ENCODE results near the gene ANKH. TPM values are rescaled to one million over a fixed set of nuclear protein-coding genes. Genes with fewer than 3 reads are reported as not detected.

ANKH gene
- total RNA-seq, 2 donors from 2014 or later, result 93.8 to 94.1 TPM

DNA sequence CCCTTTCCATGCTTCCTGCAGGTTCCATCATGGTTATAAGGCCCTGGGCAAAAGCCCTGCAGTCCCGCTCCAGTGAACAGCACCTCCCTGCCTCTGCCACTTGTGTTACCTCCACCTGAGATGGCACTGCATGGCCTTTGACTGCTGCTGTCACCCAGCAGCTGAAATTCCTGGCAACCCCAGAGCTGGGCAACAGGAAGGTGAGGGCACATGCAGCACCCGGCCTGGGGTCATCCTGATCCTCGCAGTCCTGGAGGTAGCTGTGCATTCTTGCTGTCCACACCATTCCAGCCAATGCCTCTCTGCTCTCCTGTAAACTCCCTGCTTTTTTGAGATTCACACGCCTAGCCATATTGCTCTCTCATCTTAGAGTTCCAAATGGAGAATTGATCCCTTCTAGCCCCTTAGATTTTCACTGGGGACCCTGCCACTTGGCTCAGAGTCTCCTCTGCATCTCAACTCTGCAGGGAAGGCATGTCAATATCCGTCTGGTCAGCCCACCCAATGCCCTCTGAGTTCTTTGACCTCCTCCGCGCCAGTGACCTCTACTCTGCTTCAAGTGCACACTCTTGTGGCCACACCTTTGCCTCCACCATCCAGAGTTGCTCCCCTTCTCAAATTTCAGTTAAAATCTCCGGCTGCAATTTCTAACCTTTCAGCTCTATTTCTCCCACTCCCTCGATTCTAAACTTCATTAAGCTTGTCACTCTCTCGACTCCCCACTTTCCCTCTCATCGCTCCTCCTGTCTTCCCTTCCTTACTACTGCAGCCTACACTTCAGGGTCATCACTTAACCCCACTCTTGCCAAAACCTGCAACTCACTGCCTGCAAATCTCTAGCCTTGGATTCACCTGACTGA is 93.4 kb downstream of the ANKH start:
- no peak for DNase-seq (ENCODE audit: low spot score)

DNA sequence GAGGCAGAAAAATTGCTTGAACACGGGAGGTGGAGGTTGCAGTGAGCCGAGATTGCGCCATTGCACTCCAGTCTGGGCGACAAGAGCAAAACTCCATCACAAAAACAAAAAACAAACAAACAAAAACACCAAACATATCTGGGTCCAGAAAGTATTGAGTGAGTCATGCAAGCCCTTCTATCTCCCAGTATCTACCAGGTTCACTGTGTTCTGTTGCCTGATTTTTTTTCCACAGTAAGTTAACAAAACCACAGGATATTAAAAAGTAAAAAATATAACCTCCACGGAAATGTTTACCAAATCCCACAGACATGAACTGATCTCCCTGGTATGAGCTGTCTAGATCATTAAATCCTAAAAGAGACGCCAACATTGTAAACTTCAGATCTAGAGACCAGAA is 94.4 kb downstream of the ANKH start:
- no peak for DNase-seq (ENCODE audit: low spot score)
- intact Hi-C loops (cut with DNase I), result no loop called here

More for the DNA sequence above, 93.4 kb downstream of the ANKH start:
- intact Hi-C loops (cut with DNase I), result no loop called here

DNA sequence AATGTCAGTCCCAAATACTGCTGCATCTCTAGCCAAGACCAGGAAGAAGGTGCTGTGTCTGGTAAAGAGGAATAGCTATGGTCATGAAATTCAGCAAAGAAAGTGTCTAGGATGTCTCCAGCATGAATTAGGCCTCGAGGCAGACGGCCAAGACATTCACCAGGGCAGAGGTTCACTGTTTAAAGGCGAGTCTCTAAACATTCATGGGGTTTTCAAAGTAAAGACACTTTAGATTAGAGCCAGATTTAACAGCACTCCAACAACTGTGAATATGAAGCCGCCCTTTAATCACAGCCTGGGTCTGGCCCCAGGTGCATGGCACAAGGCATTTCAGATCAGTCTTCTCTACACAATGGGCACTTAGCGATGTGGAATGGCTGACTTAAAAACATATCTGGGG is 95.0 kb downstream of the ANKH start:
- intact Hi-C loops (cut with DNase I), result no loop called here
- no peak for DNase-seq (ENCODE audit: low spot score)

DNA sequence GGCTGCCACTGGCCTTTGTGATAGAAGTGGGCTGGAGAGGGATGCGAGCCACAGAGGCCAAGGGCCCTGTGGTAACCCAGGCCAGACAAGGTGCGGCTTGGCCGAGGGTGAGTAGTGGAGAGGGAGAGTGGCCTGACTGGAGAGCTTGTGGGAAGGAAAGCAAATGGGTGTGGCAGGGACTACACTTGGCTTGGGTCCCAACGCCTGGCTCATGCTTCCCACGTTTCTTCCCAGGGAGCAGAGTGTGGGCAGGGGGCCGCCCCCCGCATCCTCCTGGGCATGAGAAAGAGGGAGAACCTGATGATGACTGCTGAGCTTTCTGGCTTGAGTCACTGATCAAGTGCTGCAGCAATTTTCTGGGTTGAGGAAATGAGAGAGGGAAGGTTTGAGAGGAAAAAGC is 95.7 kb downstream of the ANKH start:
- no peak for DNase-seq (ENCODE audit: low spot score)
- intact Hi-C loops (cut with DNase I), result no loop called here

DNA sequence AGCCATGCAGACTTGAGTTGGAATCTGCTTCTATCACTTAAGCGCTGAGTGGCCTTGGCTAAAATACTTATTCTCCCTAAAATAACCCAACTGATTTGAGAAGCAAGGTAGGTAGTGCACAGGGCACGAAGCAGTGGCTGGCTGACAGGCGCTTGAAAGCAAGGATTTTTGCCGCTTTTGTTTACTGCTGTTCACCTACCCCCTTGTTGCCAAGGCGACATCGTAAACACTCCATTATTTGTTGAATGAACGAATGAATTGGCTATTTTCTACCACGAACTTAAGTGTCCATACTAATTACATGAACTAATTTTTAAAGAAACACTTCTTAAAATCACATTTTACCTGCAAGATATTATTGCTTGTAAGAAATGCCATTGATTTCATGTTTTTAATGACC is 98.0 kb downstream of the ANKH start:
- intact Hi-C loops (cut with DNase I), result no loop called here
- no peak for DNase-seq (ENCODE audit: low spot score)

DNA sequence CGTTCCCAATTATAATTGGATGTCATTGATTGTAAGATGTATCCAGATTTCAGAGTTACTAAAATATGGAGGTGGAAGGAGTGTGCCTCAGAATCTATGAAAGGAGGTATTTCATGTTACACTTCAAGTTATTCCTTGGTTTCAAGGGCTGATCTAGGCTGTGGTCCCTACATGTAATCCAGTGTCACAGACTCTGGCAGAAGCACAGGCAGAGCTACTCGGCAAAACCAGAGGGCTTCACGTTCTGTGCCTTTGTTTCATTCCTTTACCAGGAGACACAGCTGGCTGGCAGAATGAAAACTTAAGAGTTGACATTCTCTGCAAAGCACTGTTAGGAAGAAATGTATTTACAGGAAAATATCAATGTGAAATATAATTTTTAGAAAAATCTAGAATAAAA is 99.6 kb downstream of the ANKH start:
- DNase-seq (ENCODE audit: low spot score), result no peak
- intact Hi-C loops (cut with DNase I), result no loop called here

DNA sequence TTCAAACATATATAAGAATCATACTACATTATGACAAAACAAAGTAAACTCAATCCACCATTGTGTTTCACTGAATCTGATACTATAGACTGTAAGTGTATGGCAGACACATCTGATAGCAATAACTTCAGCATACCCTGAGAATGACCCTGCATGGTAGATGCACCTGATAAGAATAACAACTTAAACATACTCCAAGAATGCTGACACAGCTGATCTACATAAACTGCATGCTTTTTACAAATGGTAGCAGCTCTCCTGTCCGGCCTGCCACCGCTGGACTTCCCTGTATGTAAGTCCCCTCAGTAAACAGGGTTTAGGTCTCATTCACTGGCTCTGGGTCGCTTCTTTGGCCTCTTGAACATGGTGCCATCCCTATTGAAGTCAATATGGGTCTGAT is 100.4 kb downstream of the ANKH start:
- intact Hi-C loops (cut with DNase I), result no loop called here

DNA sequence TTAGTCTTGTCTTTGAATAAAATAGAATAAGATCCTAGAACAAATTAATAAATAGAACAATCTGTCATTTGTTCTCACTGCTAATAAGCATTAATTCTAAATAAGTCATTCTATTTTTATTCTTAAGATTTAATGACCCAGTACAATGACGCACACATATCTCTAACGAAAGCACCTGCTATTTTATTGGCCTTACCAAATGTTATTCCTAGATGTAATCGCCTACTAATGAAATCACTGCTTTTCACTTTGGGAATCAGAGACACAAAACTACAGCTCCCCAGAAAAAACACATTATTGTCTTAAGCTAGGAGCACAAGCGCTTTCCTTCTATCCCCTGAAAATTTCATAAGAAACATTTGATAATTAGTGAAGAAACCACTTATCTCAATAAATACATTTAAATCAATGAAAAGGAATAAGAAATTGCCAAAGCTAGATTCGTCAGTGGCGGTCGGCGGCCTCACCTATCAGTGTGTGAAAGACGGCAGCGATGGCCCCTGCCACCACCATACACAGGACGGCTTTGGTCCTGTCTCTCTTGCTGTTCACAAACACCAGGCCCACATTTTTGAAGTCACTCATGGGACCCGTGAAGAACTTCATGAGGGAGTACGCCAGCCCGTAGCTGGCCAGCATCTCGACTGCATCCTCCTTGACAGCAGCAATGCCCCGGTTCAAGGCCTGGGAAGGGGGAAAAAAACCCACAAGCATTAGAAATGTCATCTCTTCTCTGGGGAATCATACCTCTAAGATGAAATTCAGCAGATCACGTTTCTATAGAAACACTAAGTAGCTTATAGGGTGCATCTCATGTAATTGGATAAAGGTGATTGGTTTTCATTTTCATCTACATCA is 102.8 kb downstream of the ANKH start:
- intact Hi-C loops (cut with DNase I), result no loop called here
- no peak for DNase-seq (ENCODE audit: low spot score)

More for the DNA sequence above, 100.4 kb downstream of the ANKH start:
- no peak for DNase-seq (ENCODE audit: low spot score)

DNA sequence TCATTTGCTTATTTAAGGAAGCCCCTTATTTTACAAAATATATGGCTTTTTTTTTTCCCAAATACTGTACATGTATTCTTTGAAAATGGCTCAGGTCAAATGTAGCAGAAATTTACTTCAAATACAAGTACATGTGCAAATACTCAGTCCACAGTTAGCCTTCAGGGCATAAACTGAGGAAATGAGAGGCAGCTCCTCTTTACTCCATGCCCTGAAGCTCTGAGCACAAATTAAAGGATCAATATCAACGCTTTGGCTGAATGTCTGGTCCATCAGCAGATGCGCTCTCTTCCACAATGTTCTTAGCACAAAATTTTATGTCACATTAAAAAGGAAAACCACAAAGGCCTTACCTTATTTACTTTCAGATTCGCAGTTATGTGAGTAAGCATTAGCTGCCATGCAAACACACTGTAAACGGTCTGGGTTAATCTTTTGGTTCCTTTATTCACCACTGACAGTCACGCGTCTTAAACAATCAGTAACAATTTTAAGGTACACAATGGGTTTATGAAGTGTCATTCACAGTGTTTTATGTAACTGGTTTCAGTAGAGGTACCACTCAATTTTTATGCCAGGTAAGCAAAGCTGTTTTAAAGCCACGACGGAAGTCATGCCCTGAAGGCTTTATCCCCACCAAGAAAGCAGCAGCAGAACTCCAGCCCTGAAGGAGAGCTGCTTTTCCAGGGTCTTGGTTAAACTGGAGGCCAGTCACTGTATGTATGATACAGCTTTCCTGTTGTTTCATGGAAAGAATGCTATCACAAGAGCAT is 103.7 kb downstream of the ANKH start:
- intact Hi-C loops (cut with DNase I), result no loop called here

DNA sequence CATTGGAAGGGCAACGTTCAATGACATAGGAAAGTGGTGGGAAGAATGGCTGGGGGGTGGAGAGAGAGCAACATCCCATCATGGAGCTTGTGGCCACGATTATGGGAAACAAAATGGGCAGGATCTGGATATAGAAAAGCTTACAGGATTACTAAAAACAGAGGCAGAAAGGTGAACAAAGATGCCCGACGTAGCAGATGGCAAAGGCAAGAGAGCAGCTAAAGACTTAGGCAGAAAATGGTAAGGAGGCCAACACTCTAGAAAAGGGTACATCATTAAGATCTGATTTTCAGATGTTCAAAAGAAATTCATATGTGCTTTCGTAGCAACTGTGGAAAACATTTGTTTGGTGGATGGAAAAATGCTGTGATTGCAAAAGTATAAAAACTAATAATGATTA is 104.5 kb downstream of the ANKH start:
- intact Hi-C loops (cut with DNase I), result no loop called here
- DNase-seq (ENCODE audit: low spot score), result no peak

More for the DNA sequence above, 103.7 kb downstream of the ANKH start:
- DNase-seq (ENCODE audit: low spot score), result no peak

DNA sequence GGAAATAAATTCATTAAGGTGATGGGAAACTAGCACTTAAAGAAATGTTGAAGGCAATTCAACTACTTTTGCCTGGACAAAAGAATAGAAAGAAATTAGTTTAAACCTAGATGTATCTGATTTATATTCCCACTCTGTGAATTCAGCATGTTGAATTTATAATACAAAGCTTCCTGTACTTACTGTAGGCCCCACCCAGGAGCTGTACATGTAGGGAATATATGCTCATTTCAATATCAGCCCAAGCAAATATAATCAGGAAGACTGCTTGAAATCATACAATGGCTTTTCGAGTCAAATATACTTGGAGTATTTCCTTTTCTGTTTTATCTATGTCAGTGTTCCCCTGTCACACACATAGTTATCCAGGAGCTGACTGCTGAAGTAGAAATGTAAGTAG is 105.0 kb downstream of the ANKH start:
- intact Hi-C loops (cut with DNase I), result no loop called here
- DNase-seq (ENCODE audit: low spot score), result no peak

DNA sequence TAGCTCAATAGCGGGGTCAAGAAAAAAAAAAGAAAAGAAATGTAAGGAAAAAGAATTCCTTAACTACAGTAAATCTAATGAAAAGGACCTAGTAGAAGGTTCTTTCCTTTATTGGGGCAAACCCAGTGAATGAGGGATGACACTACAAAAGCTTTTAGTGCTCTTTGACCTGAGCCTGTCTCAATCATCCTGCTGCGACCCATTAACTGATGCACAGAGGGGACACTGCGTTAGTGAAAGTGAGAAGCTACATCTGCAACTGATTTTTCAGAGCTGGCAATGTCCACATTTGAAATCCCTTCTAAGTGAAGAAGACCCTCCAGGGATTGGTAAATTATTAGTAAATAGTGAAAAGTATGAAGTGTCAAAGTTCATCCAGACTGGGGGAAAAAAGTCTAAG is 106.0 kb downstream of the ANKH start:
- intact Hi-C loops (cut with DNase I), result loop anchor here in 1 of 2 donors (2.0 kb wide), 1 partner anchor 33 kb away; no protein-coding TSS in a partner anchor

DNA sequence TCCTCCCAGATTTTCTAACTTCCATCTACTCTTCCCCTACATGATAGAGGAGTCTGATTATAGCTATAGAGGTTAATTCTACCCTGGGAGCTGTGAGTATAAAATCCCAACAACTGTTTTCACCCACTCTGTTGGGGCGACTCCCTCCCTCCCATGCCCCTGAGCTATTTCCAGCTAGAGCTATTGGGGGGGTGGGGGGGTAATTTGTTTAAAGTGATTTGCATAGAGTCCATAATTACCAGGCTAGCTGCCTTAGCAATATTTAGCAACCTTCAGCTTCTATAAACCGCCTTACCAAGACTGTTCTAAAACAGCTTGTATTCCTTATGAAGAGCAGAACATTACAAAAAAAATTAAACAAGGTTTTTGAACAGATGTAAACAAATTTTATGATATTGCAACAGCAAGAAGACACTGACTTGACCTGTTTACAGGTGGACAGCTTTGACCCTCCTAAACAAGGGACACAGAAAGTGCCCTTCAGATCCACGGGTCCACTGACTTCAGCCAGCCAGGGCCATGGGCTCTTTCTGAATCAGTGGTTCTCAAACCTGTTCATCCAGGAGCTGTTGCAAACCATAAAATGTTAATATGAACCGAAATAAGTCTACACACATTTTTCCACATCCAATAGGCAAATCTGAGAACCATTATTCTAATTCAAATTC is 108.9 kb downstream of the ANKH start:
- intact Hi-C loops (cut with DNase I), result no loop called here

More for the DNA sequence above, 106.0 kb downstream of the ANKH start:
- DNase-seq (ENCODE audit: low spot score), result no peak

DNA sequence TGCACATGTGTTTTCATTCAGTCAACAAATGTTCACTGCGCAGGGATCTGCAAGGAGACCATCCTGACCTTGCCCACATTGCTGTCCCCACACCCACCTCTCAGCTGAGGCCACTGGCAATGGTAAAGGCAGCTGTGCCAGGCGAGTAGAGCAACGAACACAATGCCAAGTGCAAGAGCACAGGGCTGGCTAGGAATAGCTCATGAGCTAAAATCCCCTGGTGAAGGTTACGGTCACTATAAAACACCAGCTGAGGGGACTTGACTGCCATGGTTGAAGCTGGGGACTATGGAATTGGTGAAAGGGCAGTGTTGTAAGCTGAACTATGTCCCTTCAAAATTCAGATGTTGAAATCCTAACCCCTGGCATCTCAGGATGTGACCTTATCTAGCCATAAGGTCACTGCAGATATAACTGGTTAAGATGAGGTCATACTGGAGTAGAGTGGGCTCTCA is 111.0 kb downstream of the ANKH start:
- no peak for DNase-seq (ENCODE audit: low spot score)
- intact Hi-C loops (cut with DNase I), result no loop called here

More for the DNA sequence above, 108.9 kb downstream of the ANKH start:
- DNase-seq (ENCODE audit: low spot score), result no peak

DNA sequence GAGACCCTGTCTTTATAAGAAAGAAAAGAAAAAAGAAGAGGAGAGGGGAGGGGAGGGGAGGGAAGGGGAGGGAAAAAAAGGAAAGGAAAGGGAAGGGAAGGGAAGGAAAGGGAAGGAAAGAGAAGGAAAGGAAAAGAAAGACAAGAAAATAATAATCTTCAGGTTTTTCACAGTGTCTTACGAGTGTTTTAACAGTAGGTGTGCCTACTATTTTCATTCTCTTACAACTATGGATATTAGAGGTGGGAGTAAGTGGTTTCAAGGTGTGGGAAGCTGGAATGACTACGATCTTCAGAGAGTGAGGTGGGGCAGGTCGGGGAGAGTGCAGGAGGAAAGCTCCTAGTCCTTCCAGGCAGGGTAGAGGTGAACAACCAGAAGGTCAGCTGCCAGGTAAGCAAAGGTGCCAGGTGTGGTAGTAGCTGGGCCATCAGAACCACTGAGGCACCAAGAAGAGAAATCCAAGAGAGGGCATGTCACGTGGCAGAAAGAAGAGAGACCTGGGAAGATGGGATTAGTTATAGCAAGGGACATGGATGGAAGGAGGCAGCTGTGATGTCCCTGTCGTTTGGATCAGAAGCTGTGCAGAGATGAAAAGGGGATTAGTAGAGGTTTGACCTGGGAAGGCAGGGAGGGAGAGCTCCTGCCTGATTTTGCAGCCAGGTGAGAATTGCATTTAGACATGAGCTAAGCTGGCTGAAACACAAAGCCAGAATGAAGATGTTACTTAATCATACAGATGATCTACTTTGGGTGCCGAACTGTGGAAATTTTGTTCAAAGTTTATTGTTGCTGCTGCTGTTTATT is 111.6 kb downstream of the ANKH start:
- no peak for DNase-seq (ENCODE audit: low spot score)
- intact Hi-C loops (cut with DNase I), result no loop called here

DNA sequence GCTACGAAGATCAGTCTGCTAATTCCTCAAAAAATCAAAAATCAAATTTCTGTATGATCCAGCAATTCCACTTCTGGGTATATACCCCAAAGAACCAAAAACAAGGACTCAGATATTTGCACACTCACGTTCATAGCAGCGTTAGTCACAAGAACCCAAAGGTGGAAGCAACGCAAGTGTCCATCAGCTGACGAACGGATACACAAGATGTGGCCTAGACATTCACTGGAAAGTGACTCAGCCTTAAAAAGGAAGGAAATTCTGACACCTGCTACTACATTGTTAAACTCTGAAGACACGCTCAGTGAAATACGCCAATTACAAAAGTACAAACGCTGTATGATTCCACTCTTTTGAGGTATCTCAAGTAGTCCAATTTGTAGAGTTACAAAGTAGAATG is 113.7 kb downstream of the ANKH start:
- intact Hi-C loops (cut with DNase I), result no loop called here
- no peak for DNase-seq (ENCODE audit: low spot score)

DNA sequence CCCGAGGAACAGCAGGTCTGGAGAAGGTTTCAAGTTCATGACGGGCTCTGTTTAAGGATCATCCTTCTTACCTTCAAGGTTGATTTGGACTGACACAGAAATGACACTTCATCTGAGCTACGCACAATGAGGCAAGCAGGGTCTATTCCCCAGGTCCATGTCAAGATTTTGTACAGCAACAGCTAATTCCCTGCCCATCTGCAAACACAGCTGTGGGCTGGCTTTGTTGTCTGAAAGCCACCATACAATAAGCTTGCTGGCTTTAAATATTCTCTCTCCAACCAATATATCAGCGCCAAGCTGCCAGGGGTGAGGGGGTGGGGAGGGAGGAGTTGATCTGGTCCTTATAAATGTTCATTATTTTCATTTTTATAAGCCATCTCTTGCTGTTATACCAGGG is 115.1 kb downstream of the ANKH start:
- intact Hi-C loops (cut with DNase I), result no loop called here
- no peak for DNase-seq (ENCODE audit: low spot score)

DNA sequence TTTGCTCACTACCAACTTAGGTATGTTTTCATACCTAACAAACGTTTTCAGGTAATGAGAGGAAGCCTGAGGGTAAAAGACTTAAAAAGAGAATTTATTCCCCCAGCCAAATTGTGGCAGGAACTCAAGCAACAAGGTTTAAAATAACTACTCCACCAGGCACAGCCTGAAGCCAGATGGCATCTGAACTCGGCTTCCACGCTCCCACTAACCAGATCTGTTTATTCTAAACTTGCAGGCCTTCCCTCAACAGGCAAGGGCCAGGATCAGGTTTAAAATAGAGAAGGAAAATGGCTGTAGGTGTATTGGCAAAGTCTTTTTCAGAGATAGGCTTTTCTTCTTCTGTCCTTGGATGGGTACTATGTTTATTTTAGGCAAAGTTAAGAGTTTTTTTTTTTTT is 117.6 kb downstream of the ANKH start:
- no peak for DNase-seq (ENCODE audit: low spot score)
- intact Hi-C loops (cut with DNase I), result no loop called here
